PC-3 (cell line): ENCODE data around the gene KCNT1. TPM values are rescaled to one million over a fixed set of nuclear protein-coding genes. Genes with fewer than 3 reads are reported as not detected.

Experiments
- ATAC-seq: fragments of 200-7000 bp; cut with Tn5 transposase; 2 replicates; pipeline ENCODE4 v1.9.1; 2020; ENCODE audit warnings: mild to moderate bottlenecking, moderate library complexity
- BruUV-seq: library from RNA; stranded (reverse); fragments of 400-500 nt; replicated peaks from 2 replicates; lab custom pipeline; 2021; lab: Mats Ljungman, UMichigan
- CTCF ChIA-PET: fragments of 300-600 bp; sonication (Branson Sonifier 250); formaldehyde crosslinking; loops from one replicate; lab custom pipeline; 2022; ENCODE audit warnings: antibody characterized with exemption; lab: Charles Lee
- POLR2A ChIA-PET: fragments of 300-600 bp; sonication (Branson Sonifier 250); formaldehyde crosslinking; loops from one replicate; lab custom pipeline; 2022; ENCODE audit warnings: antibody characterized with exemption; ENCODE audit not compliant: unreplicated experiment; lab: Charles Lee
- DNase-seq: peaks from one replicate; pipeline ENCODE4 v3.0.0-alpha.2; 2015
- H2AFZ ChIP-seq: fragments of 300-600 bp; sonication (generic); 2 replicates; pipeline ENCODE4 v1.6.0; 2016; ENCODE audit warnings: antibody characterized with exemption, low read length
- H3F3A ChIP-seq: fragments of 300-600 bp; sonication (generic); one replicate; pipeline ENCODE4 v1.6.0; 2017; ENCODE audit warnings: antibody characterized with exemption, low read length, control low read depth, mild to moderate bottlenecking; ENCODE audit not compliant: unreplicated experiment
- H3K27ac ChIP-seq: fragments of 300-600 bp; sonication (generic); 2 replicates; pipeline ENCODE4 v1.5.1; 2016; ENCODE audit warnings: mild to moderate bottlenecking, low read length
- H3K27me3 ChIP-seq: fragments of 300-600 bp; sonication (generic); 2 replicates; pipeline ENCODE4 v1.6.1; 2016; ENCODE audit warnings: low read length, mixed read lengths
- H3K36me3 ChIP-seq: fragments of 300-600 bp; sonication (generic); 2 replicates; pipeline ENCODE4 v1.6.1; 2016; ENCODE audit warnings: low read depth, mixed run types, low read length, mixed read lengths
- H3K4me1 ChIP-seq: fragments of 300-600 bp; sonication (generic); 2 replicates; pipeline ENCODE4 v1.5.1; 2016; ENCODE audit warnings: low read length; ENCODE audit not compliant: insufficient read depth
- H3K4me2 ChIP-seq: fragments of 300-600 bp; sonication (generic); 2 replicates; pipeline ENCODE4 v1.6.0; 2016; ENCODE audit warnings: low read length
- H3K4me3 ChIP-seq: fragments of 300-600 bp; sonication (generic); 2 replicates; pipeline ENCODE4 v1.5.1; 2016; ENCODE audit warnings: mild to moderate bottlenecking, low read length, mixed read lengths
- H3K79me2 ChIP-seq: fragments of 300-600 bp; sonication (generic); 2 replicates; pipeline ENCODE4 v1.6.1; 2017; ENCODE audit warnings: low read length, mixed read lengths
- H3K9ac ChIP-seq: fragments of 300-600 bp; sonication (generic); 2 replicates; pipeline ENCODE4 v1.6.0; 2016; ENCODE audit warnings: mild to moderate bottlenecking, low read length
- H3K9me2 ChIP-seq: fragments of 300-600 bp; sonication (generic); replicated peaks from 2 replicates; pipeline ENCODE4 v1.6.1; 2016; ENCODE audit warnings: mixed run types, low read length, mixed read lengths
- H3K9me3 ChIP-seq: fragments of 300-600 bp; sonication (generic); 2 replicates; pipeline ENCODE4 v1.6.1; 2016; ENCODE audit warnings: low read length, mixed read lengths
- H4K20me1 ChIP-seq: fragments of 300-600 bp; sonication (generic); 2 replicates; pipeline ENCODE4 v1.6.1; 2016; ENCODE audit warnings: low read length, mixed read lengths
- CTCF ChIP-seq: fragments of 300-600 bp; sonication (generic); conservative IDR thresholded peaks from 2 replicates; pipeline ENCODE4 v1.5.1; 2017; ENCODE audit warnings: antibody characterized with exemption, low read depth, mild to moderate bottlenecking, low read length
- EZH2 ChIP-seq: fragments of 300-600 bp; sonication (generic); IDR thresholded peaks from one replicate; pipeline ENCODE4 v1.6.1; 2017; ENCODE audit warnings: antibody characterized with exemption, mild to moderate bottlenecking, low read length; ENCODE audit not compliant: unreplicated experiment
- EZH2phosphoT487 ChIP-seq: fragments of 300-600 bp; sonication (generic); IDR thresholded peaks from 2 replicates; pipeline ENCODE4 v1.6.1; 2018; ENCODE audit warnings: mild to moderate bottlenecking, antibody characterized with exemption, low read length, borderline replicate concordance
- intact Hi-C: fragments of 100-400 bp; cut with micrococcal nuclease; formaldehyde crosslinking; loops from 2 replicates; pipeline ENCODE4 v1.9.0; 2023
- total RNA-seq: library from RNA; depleted of rRNA; stranded (reverse); fragments of >200 nt; gene quantifications from 2 replicates; pipeline ENCODE4 v1.2.3, GENCODE V29; 2014

Gene KCNT1
- total RNA-seq, 1 experiment from 2014 or later = not detected

DNA sequence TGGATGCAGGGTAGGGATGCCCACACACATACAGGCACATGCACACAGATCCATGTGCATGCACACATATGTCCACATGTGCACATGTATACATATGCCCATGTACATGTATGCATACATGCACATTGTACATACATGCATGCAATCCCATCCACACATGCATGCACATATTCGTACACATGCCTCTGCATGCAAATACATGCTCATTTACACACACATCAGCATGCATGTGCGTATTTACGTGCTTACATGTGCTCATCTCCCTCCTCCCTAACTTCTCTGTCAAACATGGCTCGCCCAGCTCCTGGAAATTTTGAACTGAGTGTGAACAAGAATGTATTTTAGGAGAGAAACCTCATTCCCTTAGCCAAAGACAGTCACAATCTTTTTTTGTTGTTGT, 6.2 kb downstream of the KCNT1 start:
- H3F3A ChIP-seq = no peaks in the 10 kb centered on the region
- no peaks in the 10 kb centered on the region for H3K79me2 ChIP-seq
- no peak overlapping the region for H3K27ac ChIP-seq
- DNase-seq = no peak
- H4K20me1 ChIP-seq = no peaks in the 10 kb centered on the region
- H3K9ac ChIP-seq = no peak overlapping the region
- ATAC-seq = no peak
- no TSS peak for BruUV-seq
- H3K36me3 ChIP-seq = no peaks in the 10 kb centered on the region
- intact Hi-C loops = no loop called here
- ChIA-PET POLR2A (no interaction called here), CTCF (no interaction called here)
- no peaks in the 10 kb centered on the region for H3K9me3 ChIP-seq
- H3K9me2 ChIP-seq = no peaks in the 10 kb centered on the region
- no peaks in the 10 kb centered on the region for H3K4me1 ChIP-seq
- H3K4me2 ChIP-seq = no peak overlapping the region
- no peak overlapping the region for H2AFZ ChIP-seq
- peaks cover 5% of the 10 kb centered on the region; the same call in 1 of the 2 replicates for H3K27me3 ChIP-seq
- no peak for TF ChIP-seq EZH2phosphoT487
- TF ChIP-seq EZH2 = no peak
- TF ChIP-seq CTCF = no peak
- H3K4me3 ChIP-seq = no peak overlapping the region

- H4K20me1 ChIP-seq = no peaks in the 10 kb centered on the region
- no peak overlapping the region for H3K27ac ChIP-seq
- POLR2A ChIA-PET = no interaction called here
- no peaks in the 10 kb centered on the region for H3K4me1 ChIP-seq
- H3K27me3 ChIP-seq = peaks cover 5% of the 10 kb centered on the region; the same call in 1 of the 2 replicates
- no peak overlapping the region for H2AFZ ChIP-seq
- no peaks in the 10 kb centered on the region for H3K79me2 ChIP-seq
- no peak for TF ChIP-seq EZH2
- TF ChIP-seq CTCF = no peak
- TF ChIP-seq EZH2phosphoT487 = no peak
- H3K4me2 ChIP-seq = no peak overlapping the region
- no peak overlapping the region for H3K9ac ChIP-seq
- intact Hi-C loops = no loop called here
- H3K9me3 ChIP-seq = no peaks in the 10 kb centered on the region
- BruUV-seq = no TSS peak
- H3F3A ChIP-seq = no peaks in the 10 kb centered on the region
- no peaks in the 10 kb centered on the region for H3K9me2 ChIP-seq
- no peaks in the 10 kb centered on the region for H3K36me3 ChIP-seq
- CTCF ChIA-PET = no interaction called here
- ATAC-seq (no peak), DNase-seq (no peak)
- H3K4me3 ChIP-seq = no peak overlapping the region
Observed at GRCh38 chr9:135711391-135711790, 9.4 kb downstream of the KCNT1 start.

GRCh38 chr9:135711881-135712280, 9.9 kb downstream of the KCNT1 start:
- H4K20me1 ChIP-seq = no peaks in the 10 kb centered on the region
- no peak overlapping the region for H3K27ac ChIP-seq
- no peaks in the 10 kb centered on the region for H3F3A ChIP-seq
- no peak overlapping the region for H3K4me2 ChIP-seq
- no peaks in the 10 kb centered on the region for H3K9me2 ChIP-seq
- BruUV-seq = no TSS peak
- no peak overlapping the region for H3K4me3 ChIP-seq
- H3K9ac ChIP-seq = no peak overlapping the region
- TF ChIP-seq EZH2phosphoT487 = no peak
- TF ChIP-seq CTCF = no peak
- TF ChIP-seq EZH2 = no peak
- H3K79me2 ChIP-seq = no peaks in the 10 kb centered on the region
- H3K4me1 ChIP-seq = no peaks in the 10 kb centered on the region
- H2AFZ ChIP-seq = no peak overlapping the region
- intact Hi-C loops = no loop called here
- peaks cover 5% of the 10 kb centered on the region; the same call in 1 of the 2 replicates for H3K27me3 ChIP-seq
- ATAC-seq (no peak), DNase-seq (no peak)
- ChIA-PET CTCF (no interaction called here), POLR2A (no interaction called here)
- no peaks in the 10 kb centered on the region for H3K9me3 ChIP-seq
- no peaks in the 10 kb centered on the region for H3K36me3 ChIP-seq
